ENCODE measurements around the gene FLOT1.
"Not testable (repeated sequence)": the region's sequence is repeated elsewhere in the genome, so short reads cannot be mapped to it uniquely, and the experiment has no call there.

DNA sequence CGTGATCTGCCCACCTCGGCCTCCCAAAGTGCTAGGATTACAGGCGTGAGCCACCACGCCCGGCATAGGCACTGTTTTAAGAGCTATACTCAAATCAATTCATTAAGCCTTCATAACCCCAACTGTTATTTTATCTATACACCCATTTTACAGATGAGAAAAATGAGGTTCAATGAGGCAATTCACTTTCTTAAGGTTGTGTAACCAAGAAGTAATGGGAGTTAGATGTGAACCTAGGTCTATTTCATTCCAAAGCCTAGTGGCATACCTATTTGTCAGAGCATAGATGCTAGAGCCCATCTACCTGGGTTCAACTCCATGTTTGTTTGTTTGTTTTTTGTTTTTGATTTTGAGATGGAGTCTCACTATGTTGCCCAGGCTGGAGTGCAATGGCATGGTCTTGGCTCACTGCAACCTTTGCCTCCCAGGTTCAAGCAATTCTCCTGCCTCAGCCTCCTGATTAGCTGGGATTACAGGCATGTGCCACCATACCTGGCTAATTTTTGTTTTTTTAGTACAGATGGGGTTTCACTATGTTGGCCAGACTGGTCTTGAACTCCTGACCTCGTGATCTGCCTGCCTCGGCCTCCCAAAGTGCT is 14.0 kb upstream of the FLOT1 start:
- TF ChIP-seq, protein P1, sequence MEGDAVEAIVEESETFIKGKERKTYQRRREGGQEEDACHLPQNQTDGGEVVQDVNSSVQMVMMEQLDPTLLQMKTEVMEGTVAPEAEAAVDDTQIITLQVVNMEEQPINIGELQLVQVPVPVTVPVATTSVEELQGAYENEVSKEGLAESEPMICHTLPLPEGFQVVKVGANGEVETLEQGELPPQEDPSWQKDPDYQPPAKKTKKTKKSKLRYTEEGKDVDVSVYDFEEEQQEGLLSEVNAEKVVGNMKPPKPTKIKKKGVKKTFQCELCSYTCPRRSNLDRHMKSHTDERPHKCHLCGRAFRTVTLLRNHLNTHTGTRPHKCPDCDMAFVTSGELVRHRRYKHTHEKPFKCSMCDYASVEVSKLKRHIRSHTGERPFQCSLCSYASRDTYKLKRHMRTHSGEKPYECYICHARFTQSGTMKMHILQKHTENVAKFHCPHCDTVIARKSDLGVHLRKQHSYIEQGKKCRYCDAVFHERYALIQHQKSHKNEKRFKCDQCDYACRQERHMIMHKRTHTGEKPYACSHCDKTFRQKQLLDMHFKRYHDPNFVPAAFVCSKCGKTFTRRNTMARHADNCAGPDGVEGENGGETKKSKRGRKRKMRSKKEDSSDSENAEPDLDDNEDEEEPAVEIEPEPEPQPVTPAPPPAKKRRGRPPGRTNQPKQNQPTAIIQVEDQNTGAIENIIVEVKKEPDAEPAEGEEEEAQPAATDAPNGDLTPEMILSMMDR (IDR thresholded peaks at IDR 0.05): not testable (repeated sequence)
- TF ChIP-seq POLR2A (IDR thresholded peaks at IDR 0.05): not testable (repeated sequence)
